Measurements from ENCODE around the gene CAPN9. TPM values are rescaled to one million over a fixed set of nuclear protein-coding genes. Genes with fewer than 3 reads are reported as not detected.

Gene CAPN9
- total and polyA plus RNA-seq, 9 of the 15 experiments (the other 6 are each of a cell fraction or from before 2014, with no cell fraction given), result not detected

DNA sequence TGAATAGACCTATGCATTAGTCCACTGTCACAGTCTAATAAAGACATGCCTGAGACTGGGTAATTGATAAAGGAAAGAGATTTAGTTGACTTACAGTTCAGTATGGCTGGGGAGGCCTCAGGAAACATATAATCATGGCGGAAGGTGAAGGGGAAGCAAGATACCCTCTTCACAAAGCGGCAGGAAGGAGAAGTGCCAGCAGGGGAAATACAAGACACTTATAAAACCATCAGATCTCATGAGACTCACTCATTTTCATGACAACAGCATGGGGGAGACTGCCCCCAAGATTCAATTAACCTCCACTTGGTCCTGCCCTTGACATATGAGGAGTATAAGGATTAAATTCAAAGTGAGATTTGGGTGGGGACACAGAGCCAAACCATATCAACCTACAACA, 59.4 kb downstream of the CAPN9 start (continued):
- TF ChIP-seq KDM1A (IDR thresholded peaks at IDR 0.05) (no peak), GABPA (tag; conservative IDR thresholded peaks at IDR 0.05; ENCODE audit: low read depth) (no peak)

DNA sequence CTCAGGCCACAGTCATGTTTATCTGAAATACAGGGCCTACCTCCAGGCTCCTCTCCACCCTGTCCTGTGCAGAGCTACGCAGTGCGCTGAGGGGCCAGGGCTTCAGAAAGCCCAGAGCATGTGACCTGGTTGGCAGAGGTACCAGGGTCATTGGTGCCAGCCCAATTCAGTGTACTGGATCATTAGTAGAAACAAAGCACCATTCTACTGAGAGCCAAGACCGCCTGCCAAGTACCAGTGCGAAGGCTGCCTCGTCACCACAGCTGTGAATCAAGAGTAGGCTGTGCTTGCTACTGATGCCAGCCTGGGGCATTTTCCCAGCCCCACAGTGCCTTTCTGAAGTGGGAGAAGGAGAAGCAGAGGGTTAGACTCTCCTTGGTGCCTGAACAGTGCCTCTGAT, 59.8 kb downstream of the CAPN9 start:
- H3K9me1 ChIP-seq (ENCODE audit: control insufficient read depth, insufficient read depth, low read length), result no peaks in the 10 kb centered on the region
- no peak overlapping the region for H3K9ac ChIP-seq (ENCODE audit: insufficient read depth in 1 of 2, low read depth in 2 of 2, low read length in 2 of 2)
- H3K4me2 ChIP-seq (ENCODE audit: insufficient read depth, low read length), result no peak overlapping the region
- in situ Hi-C loops (cut with MboI) (loop anchor here (10.0 kb wide), 1 partner anchor 798 kb away; no protein-coding TSS in a partner anchor), intact Hi-C loops (cut with micrococcal nuclease) (no loop called here)
- no TSS peak for BruUV-seq (replicated peaks)
- ChIA-PET CTCF (ENCODE audit: low intra/inter-chr PET ratio) (no interaction called here), POLR2A (interaction anchor here (0.6 to 0.7 kb wide), 2 partner anchors 14 to 223 kb away, joined by 3 read pairs; no protein-coding TSS in a partner anchor)
- DNase-seq (ENCODE audit: extremely low read depth in 1 of 4, low spot score in 3 of 4), result no peak
- no peak overlapping the region for H3K4me3 ChIP-seq
- H3K27ac ChIP-seq (ENCODE audit: extremely low read depth, low read depth, low read length), result no peak overlapping the region
- 3% methylated on average over 5 of the region's 5 CpGs for WGBS (ENCODE audit: insufficient coverage, low coverage, missing lambda C conversion rate)
- H3K79me2 ChIP-seq (ENCODE audit: control insufficient read depth, insufficient read depth, low read length), result no peaks in the 10 kb centered on the region
- H3K27me3 ChIP-seq (ENCODE audit: control insufficient read depth in 2 of 2, insufficient read depth in 2 of 2, low read length in 2 of 2), result peaks cover 0 to 22% of the 10 kb centered on the region in 2 experiments; a peak in 2 of 5 replicates
- no peak overlapping the region for H2AFZ ChIP-seq (ENCODE audit: low read depth, low read length)
- H4K20me1 ChIP-seq (replicated peaks; ENCODE audit: control insufficient read depth, insufficient read depth, low read length), result no peaks in the 10 kb centered on the region
- TF ChIP-seq ZFPM2 (CRISPR knock-in tag; IDR thresholded peaks at IDR 0.05), result no peak
- no peak for TF ChIP-seq RBM34 (IDR thresholded peaks at IDR 0.05; ENCODE audit: borderline replicate concordance, insufficient read depth, low read length)
- no peak for TF ChIP-seq FOXA1 (IDR thresholded peaks at IDR 0.05; ENCODE audit: borderline replicate concordance)
- TF ChIP-seq ZNF780A (CRISPR knock-in tag; IDR thresholded peaks at IDR 0.05), result no peak
- no peak for TF ChIP-seq SRSF1 (IDR thresholded peaks at IDR 0.05; ENCODE audit: low read depth, low read length)
- TF ChIP-seq, protein P1, sequence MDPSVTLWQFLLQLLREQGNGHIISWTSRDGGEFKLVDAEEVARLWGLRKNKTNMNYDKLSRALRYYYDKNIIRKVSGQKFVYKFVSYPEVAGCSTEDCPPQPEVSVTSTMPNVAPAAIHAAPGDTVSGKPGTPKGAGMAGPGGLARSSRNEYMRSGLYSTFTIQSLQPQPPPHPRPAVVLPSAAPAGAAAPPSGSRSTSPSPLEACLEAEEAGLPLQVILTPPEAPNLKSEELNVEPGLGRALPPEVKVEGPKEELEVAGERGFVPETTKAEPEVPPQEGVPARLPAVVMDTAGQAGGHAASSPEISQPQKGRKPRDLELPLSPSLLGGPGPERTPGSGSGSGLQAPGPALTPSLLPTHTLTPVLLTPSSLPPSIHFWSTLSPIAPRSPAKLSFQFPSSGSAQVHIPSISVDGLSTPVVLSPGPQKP (CRISPR knock-in tag; IDR thresholded peaks at IDR 0.05), result no peak
- TF ChIP-seq RBFOX2 (IDR thresholded peaks at IDR 0.05; ENCODE audit: low read depth, low read length), result no peak
- TF ChIP-seq, protein P2, sequence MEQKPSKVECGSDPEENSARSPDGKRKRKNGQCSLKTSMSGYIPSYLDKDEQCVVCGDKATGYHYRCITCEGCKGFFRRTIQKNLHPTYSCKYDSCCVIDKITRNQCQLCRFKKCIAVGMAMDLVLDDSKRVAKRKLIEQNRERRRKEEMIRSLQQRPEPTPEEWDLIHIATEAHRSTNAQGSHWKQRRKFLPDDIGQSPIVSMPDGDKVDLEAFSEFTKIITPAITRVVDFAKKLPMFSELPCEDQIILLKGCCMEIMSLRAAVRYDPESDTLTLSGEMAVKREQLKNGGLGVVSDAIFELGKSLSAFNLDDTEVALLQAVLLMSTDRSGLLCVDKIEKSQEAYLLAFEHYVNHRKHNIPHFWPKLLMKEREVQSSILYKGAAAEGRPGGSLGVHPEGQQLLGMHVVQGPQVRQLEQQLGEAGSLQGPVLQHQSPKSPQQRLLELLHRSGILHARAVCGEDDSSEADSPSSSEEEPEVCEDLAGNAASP (IDR thresholded peaks at IDR 0.05), result no peak
- TF ChIP-seq, protein P3, sequence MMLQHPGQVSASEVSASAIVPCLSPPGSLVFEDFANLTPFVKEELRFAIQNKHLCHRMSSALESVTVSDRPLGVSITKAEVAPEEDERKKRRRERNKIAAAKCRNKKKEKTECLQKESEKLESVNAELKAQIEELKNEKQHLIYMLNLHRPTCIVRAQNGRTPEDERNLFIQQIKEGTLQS (IDR thresholded peaks at IDR 0.05), result no peak
- TF ChIP-seq, protein P3 (CRISPR knock-in tag; conservative IDR thresholded peaks at IDR 0.05), result no peak
- H3K9me3 ChIP-seq (replicated peaks; ENCODE audit: control insufficient read depth, insufficient read depth, low read depth, low read length), result 0 out of 2 replicates have a peak, but pooled peaks cover 2% of the 10 kb centered on the region
- H3K36me3 ChIP-seq (ENCODE audit: control insufficient read depth, insufficient read depth, low read length), result no peaks in the 10 kb centered on the region
- no peak for ATAC-seq
- no peaks in the 10 kb centered on the region for H3K4me1 ChIP-seq (replicated peaks in 1 of 2; ENCODE audit: control insufficient read depth in 2 of 2, insufficient read depth in 2 of 2, low read length in 2 of 2)
- FAIRE-seq, result no peak
